Suprapubic skin (tissue), 4 donors: ENCODE measurements around the gene CNTFR.

Experiments
- EP300 ChIP-seq: sonication (generic); formaldehyde crosslinking; IDR thresholded peaks from one replicate; pipeline ENCODE4 v1.6.1; 2017; ENCODE audit warnings: antibody characterized with exemption
- POLR2A ChIP-seq, 2 donors: fragments of 450-650 bp; IDR thresholded peaks; one replicate each; pipeline ENCODE4 v1.6.1; 2017; ENCODE audit warnings: antibody characterized with exemption in 2 of 2, mild to moderate bottlenecking in 2 of 2, moderate library complexity in 2 of 2
- POLR2AphosphoS5 ChIP-seq, 3 donors: sonication (generic); formaldehyde crosslinking; IDR thresholded peaks; one replicate each; pipeline ENCODE4 v1.6.1; 2017; ENCODE audit warnings: antibody characterized with exemption in 3 of 3
- TF ChIP-seq, protein P1 (sequence below), 2 donors: fragments of 200-600 bp in 1 of 2; fragments of 450-650 bp in 1 of 2; sonication (generic) in 1 of 2; IDR thresholded peaks; one replicate each; pipeline ENCODE4 v1.5.1; 2016 to 2019; ENCODE audit warnings: antibody characterized with exemption in 2 of 2, mild to moderate bottlenecking in 1 of 2, moderate library complexity in 1 of 2

DNA sequence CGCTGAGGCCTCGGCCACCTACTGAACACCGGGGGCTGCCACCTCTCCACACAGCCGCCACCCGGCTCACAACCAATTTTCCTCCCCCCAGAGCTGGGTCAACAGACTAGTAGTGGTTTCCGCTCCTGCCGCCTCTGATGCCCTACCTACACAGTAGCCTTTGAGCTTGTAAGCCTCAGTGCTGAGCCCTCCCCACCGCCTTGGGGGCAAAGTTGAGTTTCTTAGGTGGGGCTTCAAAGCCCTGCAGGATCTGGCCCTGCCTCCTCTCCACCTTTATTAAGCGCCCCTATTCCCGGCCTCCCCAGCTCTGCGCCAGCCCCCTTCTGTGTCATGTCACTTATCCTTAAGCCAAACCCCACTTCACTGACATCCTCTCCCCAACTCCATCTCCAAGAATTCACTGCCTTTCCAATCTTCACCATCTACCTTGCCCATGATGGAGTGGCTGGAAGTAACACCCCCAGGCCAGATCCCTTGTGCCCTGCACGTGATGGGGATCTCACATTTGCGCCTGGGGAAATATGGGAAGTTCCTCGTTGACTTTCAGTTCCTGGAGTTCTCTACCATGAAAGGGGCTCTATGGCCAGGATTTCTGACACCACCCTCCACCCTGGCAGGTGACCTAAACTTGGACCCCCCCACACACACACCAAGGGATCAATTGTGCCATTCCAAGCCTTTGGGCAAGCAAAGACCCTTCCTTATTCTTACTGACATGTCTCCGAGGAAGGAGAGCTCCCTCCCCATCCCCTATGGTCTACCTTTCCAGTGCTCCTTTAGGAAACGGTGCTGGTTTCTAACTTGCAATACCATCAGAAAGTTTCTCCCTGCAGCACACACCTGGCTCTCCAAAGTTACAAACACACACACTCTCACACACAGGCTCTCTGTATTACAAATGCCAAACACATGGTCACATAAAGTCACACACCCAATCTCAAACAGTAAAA is 2.7 kb upstream of the CNTFR start:
- TF ChIP-seq EP300 (no peak), POLR2AphosphoS5 (IDR thresholded peaks at IDR 0.05) (no peak), POLR2A (IDR thresholded peaks at IDR 0.05) (no peak)
- TF ChIP-seq, protein P1, sequence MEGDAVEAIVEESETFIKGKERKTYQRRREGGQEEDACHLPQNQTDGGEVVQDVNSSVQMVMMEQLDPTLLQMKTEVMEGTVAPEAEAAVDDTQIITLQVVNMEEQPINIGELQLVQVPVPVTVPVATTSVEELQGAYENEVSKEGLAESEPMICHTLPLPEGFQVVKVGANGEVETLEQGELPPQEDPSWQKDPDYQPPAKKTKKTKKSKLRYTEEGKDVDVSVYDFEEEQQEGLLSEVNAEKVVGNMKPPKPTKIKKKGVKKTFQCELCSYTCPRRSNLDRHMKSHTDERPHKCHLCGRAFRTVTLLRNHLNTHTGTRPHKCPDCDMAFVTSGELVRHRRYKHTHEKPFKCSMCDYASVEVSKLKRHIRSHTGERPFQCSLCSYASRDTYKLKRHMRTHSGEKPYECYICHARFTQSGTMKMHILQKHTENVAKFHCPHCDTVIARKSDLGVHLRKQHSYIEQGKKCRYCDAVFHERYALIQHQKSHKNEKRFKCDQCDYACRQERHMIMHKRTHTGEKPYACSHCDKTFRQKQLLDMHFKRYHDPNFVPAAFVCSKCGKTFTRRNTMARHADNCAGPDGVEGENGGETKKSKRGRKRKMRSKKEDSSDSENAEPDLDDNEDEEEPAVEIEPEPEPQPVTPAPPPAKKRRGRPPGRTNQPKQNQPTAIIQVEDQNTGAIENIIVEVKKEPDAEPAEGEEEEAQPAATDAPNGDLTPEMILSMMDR (IDR thresholded peaks at IDR 0.05), result no peak
